Panc1 (cell line): ENCODE results near the gene CIB4.

Experiments
- POLR2AphosphoS5 ChIP-seq: IDR thresholded peaks from 2 replicates; pipeline ENCODE4 v1.6.1; 2012; ENCODE audit warnings: mild to moderate bottlenecking, low read depth, low read length, moderate library complexity
- TCF7L2 ChIP-seq: IDR thresholded peaks from 2 replicates; pipeline ENCODE4 v1.6.1; 2011; ENCODE audit warnings: mild to moderate bottlenecking, low read depth, low read length, inconsistent platforms
- TF ChIP-seq, protein P1 (sequence below): fragments of 450-650 bp; IDR thresholded peaks from 2 replicates; pipeline ENCODE4 v1.5.1; 2017; ENCODE audit warnings: mild to moderate bottlenecking
- TF ChIP-seq, protein P2 (sequence below), 2 experiments: IDR thresholded peaks; 2 replicates each; pipeline ENCODE4 v1.6.1; 2011 to 2012; ENCODE audit warnings: low read depth in 2 of 2, control low read depth in 1 of 2, low read length in 1 of 2, mild to moderate bottlenecking in 1 of 2, moderate library complexity in 1 of 2; ENCODE audit not compliant: insufficient read depth in 1 of 2

DNA sequence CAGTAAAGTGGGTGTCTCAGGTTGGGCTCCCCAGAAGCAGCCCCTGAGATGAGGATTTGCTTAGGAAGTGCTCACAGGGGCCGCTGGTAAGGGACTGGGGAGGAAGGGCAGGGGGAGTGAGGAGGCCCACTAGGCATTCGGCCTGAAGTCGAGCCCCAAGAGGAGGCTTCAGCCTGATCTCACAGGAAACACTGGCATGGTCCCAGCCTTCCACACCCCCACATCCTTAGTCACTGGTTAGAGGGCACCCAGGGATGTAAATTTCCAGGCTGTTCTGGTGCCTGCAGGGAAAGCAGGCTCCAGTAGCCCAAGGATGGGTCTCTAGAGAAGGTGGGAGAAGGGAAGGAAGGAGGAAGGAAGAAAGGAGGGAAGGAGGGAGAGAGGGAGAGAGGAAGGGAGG is 29.0 kb upstream of the CIB4 start:
- TF ChIP-seq, protein P1, sequence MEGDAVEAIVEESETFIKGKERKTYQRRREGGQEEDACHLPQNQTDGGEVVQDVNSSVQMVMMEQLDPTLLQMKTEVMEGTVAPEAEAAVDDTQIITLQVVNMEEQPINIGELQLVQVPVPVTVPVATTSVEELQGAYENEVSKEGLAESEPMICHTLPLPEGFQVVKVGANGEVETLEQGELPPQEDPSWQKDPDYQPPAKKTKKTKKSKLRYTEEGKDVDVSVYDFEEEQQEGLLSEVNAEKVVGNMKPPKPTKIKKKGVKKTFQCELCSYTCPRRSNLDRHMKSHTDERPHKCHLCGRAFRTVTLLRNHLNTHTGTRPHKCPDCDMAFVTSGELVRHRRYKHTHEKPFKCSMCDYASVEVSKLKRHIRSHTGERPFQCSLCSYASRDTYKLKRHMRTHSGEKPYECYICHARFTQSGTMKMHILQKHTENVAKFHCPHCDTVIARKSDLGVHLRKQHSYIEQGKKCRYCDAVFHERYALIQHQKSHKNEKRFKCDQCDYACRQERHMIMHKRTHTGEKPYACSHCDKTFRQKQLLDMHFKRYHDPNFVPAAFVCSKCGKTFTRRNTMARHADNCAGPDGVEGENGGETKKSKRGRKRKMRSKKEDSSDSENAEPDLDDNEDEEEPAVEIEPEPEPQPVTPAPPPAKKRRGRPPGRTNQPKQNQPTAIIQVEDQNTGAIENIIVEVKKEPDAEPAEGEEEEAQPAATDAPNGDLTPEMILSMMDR = no peak
- TF ChIP-seq TCF7L2 (no peak), POLR2AphosphoS5 (no peak)
- TF ChIP-seq, protein P2, sequence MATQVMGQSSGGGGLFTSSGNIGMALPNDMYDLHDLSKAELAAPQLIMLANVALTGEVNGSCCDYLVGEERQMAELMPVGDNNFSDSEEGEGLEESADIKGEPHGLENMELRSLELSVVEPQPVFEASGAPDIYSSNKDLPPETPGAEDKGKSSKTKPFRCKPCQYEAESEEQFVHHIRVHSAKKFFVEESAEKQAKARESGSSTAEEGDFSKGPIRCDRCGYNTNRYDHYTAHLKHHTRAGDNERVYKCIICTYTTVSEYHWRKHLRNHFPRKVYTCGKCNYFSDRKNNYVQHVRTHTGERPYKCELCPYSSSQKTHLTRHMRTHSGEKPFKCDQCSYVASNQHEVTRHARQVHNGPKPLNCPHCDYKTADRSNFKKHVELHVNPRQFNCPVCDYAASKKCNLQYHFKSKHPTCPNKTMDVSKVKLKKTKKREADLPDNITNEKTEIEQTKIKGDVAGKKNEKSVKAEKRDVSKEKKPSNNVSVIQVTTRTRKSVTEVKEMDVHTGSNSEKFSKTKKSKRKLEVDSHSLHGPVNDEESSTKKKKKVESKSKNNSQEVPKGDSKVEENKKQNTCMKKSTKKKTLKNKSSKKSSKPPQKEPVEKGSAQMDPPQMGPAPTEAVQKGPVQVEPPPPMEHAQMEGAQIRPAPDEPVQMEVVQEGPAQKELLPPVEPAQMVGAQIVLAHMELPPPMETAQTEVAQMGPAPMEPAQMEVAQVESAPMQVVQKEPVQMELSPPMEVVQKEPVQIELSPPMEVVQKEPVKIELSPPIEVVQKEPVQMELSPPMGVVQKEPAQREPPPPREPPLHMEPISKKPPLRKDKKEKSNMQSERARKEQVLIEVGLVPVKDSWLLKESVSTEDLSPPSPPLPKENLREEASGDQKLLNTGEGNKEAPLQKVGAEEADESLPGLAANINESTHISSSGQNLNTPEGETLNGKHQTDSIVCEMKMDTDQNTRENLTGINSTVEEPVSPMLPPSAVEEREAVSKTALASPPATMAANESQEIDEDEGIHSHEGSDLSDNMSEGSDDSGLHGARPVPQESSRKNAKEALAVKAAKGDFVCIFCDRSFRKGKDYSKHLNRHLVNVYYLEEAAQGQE (IDR thresholded peaks at IDR 0.05; ENCODE audit: insufficient read depth in 1 of 2, low read depth in 2 of 2, low read length in 1 of 2) = no peak
